ENCODE data around the gene SLFN12L. TPM values are rescaled to one million over a fixed set of nuclear protein-coding genes. Genes with fewer than 3 reads are reported as not detected.

SLFN12L gene
- total RNA-seq, 1 donor from 2014 or later: 0.18 TPM

DNA sequence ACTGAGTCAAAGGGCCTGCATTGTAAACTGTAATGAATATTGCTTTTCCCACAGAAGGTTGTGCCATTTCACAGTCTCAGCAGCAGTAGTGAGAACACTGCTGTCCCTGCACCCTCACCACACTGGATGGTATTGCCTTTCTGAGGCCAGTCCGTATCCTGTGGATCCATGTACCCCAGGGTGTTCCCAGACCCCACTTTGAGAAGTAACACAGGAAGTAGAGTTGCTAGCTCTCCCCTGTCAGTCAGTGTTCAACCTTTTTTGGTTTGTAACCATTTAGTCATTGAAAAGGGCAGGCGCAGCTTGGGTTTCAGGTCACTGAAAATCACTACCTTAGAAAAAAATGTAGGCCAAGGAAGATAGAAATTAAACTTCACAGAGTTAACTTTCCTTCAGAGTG, 37.9 kb downstream of the SLFN12L start:
- peaks cover 94% of the 10 kb centered on the region for H3K27me3 Mint-ChIP-seq (ENCODE audit: low read depth)
- H3K4me1 Mint-ChIP-seq: peaks cover 2% of the 10 kb centered on the region
- H3K36me3 Mint-ChIP-seq: no peaks in the 10 kb centered on the region
- no peak for DNase-seq (ENCODE audit: low spot score in 2 of 2, unreplicated experiment in 2 of 2)
- TF ChIP-seq, protein P1, sequence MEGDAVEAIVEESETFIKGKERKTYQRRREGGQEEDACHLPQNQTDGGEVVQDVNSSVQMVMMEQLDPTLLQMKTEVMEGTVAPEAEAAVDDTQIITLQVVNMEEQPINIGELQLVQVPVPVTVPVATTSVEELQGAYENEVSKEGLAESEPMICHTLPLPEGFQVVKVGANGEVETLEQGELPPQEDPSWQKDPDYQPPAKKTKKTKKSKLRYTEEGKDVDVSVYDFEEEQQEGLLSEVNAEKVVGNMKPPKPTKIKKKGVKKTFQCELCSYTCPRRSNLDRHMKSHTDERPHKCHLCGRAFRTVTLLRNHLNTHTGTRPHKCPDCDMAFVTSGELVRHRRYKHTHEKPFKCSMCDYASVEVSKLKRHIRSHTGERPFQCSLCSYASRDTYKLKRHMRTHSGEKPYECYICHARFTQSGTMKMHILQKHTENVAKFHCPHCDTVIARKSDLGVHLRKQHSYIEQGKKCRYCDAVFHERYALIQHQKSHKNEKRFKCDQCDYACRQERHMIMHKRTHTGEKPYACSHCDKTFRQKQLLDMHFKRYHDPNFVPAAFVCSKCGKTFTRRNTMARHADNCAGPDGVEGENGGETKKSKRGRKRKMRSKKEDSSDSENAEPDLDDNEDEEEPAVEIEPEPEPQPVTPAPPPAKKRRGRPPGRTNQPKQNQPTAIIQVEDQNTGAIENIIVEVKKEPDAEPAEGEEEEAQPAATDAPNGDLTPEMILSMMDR (IDR thresholded peaks at IDR 0.05; ENCODE audit: unreplicated experiment): no peak
- H3K9me3 Mint-ChIP-seq: peaks cover 12% of the 10 kb centered on the region
- H3K27ac Mint-ChIP-seq: no peak overlapping the region
- no peak overlapping the region for H3K4me3 Mint-ChIP-seq

DNA sequence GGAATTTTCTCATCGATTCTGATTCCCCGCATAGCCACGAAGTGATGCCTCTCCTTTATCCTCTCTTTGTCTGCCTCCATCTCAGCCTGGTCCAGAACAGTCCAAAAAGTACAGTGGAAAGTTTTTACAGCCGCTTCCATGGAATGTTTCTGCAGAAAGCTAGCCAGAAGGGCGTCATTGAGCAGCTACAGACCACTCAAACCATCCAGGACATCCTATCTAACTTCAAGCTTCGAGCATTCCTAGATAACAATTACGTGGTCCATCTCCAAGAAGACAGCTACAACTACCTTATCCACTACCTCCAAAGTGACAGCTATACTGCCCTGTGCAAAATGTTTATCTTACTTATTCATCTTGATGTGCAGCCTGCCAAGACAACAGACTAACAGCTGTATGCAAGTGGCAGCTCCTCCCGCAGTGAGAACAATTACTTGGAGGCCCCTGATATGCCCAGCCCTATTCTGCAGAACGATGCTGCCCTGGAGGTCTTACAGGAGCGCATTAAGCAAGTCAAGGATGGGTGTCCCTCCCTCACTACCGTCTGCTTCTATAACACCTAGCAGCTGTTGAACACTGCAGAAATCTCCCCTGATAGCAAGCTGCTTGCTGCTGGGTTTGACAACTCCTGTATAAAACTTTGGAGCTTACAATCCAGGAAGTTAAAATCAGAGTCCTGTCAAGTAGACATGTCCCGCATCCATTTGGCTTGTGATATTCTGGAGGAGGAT, 38.9 kb downstream of the SLFN12L start:
- TF ChIP-seq, protein P1 (IDR thresholded peaks at IDR 0.05; ENCODE audit: unreplicated experiment): no peak
- H3K4me1 Mint-ChIP-seq: peaks cover 2% of the 10 kb centered on the region
- H3K27ac Mint-ChIP-seq: no peak overlapping the region
- H3K4me3 Mint-ChIP-seq: no peak overlapping the region
- H3K36me3 Mint-ChIP-seq: no peaks in the 10 kb centered on the region
- peaks cover 12% of the 10 kb centered on the region for H3K9me3 Mint-ChIP-seq
- peaks cover 92% of the 10 kb centered on the region for H3K27me3 Mint-ChIP-seq (ENCODE audit: low read depth)
- no peak for DNase-seq (ENCODE audit: low spot score in 2 of 2, unreplicated experiment in 2 of 2)

DNA sequence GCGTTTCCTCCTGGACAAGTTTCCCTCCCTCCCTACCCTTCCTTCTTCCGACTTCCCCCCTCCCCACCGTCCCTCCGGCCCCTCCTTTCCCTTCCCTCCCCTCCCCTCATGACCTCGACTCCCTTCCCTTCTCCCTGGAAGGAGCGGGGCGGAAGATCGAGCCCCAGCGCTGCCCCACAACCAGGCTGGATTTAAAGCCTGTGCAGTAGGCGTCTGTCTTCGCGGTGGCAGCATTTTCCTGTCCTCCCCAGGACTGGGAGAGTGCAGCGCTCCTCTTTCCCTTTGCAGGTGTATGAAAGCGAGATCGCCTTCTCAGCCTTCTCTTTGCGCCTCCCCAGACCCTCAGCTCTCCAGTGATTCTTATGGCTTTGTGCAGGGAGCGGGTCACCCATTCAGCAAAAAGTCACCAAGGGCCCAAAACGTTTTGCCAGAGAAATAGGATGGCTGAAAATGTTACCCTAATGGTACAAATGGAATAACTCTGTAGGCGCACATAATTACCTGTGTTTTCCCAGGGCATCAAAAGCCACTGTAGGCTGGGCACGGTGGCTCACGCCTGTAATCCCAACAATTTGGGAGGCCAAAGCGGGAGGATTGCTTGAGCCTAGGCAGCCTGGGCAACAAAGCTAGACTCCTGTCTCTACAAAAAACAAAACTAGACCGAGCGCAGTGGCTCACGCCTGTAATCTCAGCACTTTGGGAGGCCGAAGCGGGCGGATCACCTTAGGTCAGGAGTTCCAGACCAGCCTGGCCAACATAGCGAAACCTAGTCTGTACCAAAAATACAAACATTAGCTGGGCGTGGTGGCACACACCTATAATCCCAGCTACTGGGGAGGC, 40.8 kb downstream of the SLFN12L start:
- TF ChIP-seq, protein P1 (IDR thresholded peaks at IDR 0.05; ENCODE audit: unreplicated experiment): no peak
- no peak for DNase-seq (ENCODE audit: low spot score in 2 of 2, unreplicated experiment in 2 of 2)
- H3K27me3 Mint-ChIP-seq (ENCODE audit: low read depth): peaks cover 96% of the 10 kb centered on the region
- no peaks in the 10 kb centered on the region for H3K36me3 Mint-ChIP-seq
- H3K9me3 Mint-ChIP-seq: peaks cover 6% of the 10 kb centered on the region
- H3K27ac Mint-ChIP-seq: no peak overlapping the region
- no peak overlapping the region for H3K4me3 Mint-ChIP-seq
- no peaks in the 10 kb centered on the region for H3K4me1 Mint-ChIP-seq

DNA sequence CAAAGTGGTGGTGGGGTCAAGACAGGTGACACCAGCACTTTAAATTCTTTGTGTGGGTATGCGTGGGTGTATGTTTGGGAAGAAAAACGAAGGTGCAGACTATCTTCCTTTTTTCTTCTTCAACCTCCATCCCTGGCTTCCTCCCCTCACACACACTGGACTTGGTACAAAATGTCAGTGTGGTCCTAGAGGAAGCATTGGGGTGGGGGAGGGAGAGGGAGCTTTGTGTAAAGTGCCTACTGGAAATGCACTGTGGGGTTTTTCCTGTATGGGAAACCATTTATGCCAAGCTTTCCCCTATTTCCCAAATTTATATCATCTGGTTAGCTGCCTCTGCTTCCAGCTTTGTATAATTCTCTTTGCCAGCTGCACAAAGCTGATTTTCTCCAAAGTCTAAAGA, 44.4 kb downstream of the SLFN12L start:
- Mint-ChIP-seq H3K36me3 (no peaks in the 10 kb centered on the region), H3K4me3 (no peak overlapping the region), H3K27ac (no peak overlapping the region), H3K27me3 (ENCODE audit: low read depth) (peaks cover 96% of the 10 kb centered on the region), H3K4me1 (no peaks in the 10 kb centered on the region), H3K9me3 (no peaks in the 10 kb centered on the region)
- DNase-seq (ENCODE audit: low spot score in 2 of 2, unreplicated experiment in 2 of 2): no peak
- TF ChIP-seq, protein P1 (IDR thresholded peaks at IDR 0.05; ENCODE audit: unreplicated experiment): no peak

DNA sequence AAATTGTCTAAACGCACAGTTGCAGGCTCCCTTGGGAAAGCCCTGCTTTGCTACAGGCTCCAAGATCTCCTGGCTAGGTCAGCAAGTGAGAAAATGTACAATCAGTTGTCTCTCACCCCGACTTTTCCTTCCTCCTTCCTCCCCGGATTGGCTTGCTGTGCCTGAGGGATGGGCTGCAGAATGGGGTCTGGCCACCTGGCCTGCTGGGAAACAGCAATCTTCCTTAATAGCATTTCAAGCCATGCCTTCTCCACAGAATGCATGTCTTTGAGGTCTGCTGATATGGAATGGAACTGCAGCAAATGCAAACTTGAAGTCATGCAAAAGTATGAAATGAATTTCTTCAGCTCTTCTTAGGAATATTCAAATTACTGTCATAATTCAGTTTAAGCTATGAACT, 46.1 kb downstream of the SLFN12L start:
- no peak for DNase-seq (ENCODE audit: low spot score in 2 of 2, unreplicated experiment in 2 of 2)
- Mint-ChIP-seq H3K9me3 (no peaks in the 10 kb centered on the region), H3K4me1 (peaks cover 3% of the 10 kb centered on the region)

More for the DNA sequence above, 46.1 kb downstream of the SLFN12L start:
- TF ChIP-seq, protein P1 (IDR thresholded peaks at IDR 0.05; ENCODE audit: unreplicated experiment): no peak
- Mint-ChIP-seq H3K27ac (no peak overlapping the region), H3K27me3 (ENCODE audit: low read depth) (peaks cover 95% of the 10 kb centered on the region), H3K4me3 (no peak overlapping the region), H3K36me3 (no peaks in the 10 kb centered on the region)
